IMR-90 (cell line): Measurements from ENCODE around the gene FMN2. TPM values are rescaled to one million over a fixed set of nuclear protein-coding genes. Genes with fewer than 3 reads are reported as not detected.

ENCODE experiments used
- ATAC-seq: fragments of 200-7000 bp; cut with Tn5 transposase; 2 replicates; pipeline ENCODE4 v1.9.1; 2020; ENCODE audit warnings: low read depth, mild to moderate bottlenecking, moderate library complexity
- BruUV-seq: library from RNA; stranded (reverse); fragments of 400-500 nt; replicated peaks from 2 replicates; lab custom pipeline; 2021; lab: Mats Ljungman, UMichigan
- CTCF ChIA-PET: fragments of 300-600 bp; formaldehyde crosslinking; extraction: SDS; loops from one replicate; lab custom pipeline; 2021; ENCODE audit warnings: antibody characterized with exemption; lab: Yijun Ruan, JAX
- POLR2A ChIA-PET: fragments of 300-600 bp; sonication (Branson Sonifier 250); formaldehyde crosslinking; loops from one replicate; lab custom pipeline; 2022; ENCODE audit warnings: antibody characterized with exemption; ENCODE audit not compliant: unreplicated experiment; lab: Charles Lee
- DNase-seq: peaks from one replicate; pipeline ENCODE4 v3.0.0; 2013
- H2AFZ ChIP-seq: replicated peaks from 2 replicates; pipeline ENCODE3; 2013; ENCODE audit warnings: low read length, mild to moderate bottlenecking; ENCODE audit not compliant: poor library complexity
- H2AK5ac ChIP-seq: 2 replicates; pipeline ENCODE4 v1.6.1; 2013; ENCODE audit warnings: low read depth, low read length, inconsistent platforms
- H2AK9ac ChIP-seq: replicated peaks from 2 replicates; pipeline ENCODE3; 2013; ENCODE audit warnings: mild to moderate bottlenecking, low read depth, low read length, moderate library complexity; ENCODE audit not compliant: poor library complexity
- H2BK120ac ChIP-seq: 2 replicates; pipeline ENCODE4 v1.6.1; 2013; ENCODE audit warnings: low read depth, low read length, inconsistent platforms
- H2BK15ac ChIP-seq: 3 replicates; pipeline ENCODE4 v1.6.1; 2013; ENCODE audit warnings: low read depth, low read length, inconsistent platforms
- H2BK20ac ChIP-seq: 2 replicates; pipeline ENCODE4 v1.6.1; 2013; ENCODE audit warnings: low read depth, mild to moderate bottlenecking, inconsistent platforms, low read length, moderate library complexity
- H2BK5ac ChIP-seq: 2 replicates; pipeline ENCODE4 v1.6.1; 2013; ENCODE audit warnings: mild to moderate bottlenecking, low read depth, low read length, inconsistent platforms; ENCODE audit not compliant: poor library complexity, severe bottlenecking
- H3K14ac ChIP-seq: replicated peaks from 2 replicates; pipeline ENCODE4 v1.6.1; 2013; ENCODE audit warnings: low read depth, low read length, inconsistent platforms
- H3K18ac ChIP-seq: 2 replicates; pipeline ENCODE4 v1.6.1; 2013; ENCODE audit warnings: low read depth, low read length, control low read depth
- H3K23ac ChIP-seq: 2 replicates; pipeline ENCODE4 v1.6.1; 2013; ENCODE audit warnings: low read depth, low read length, inconsistent platforms
- H3K27ac ChIP-seq: 2 replicates; pipeline ENCODE4 v1.5.1; 2013; ENCODE audit warnings: mild to moderate bottlenecking, control low read depth, low read length; ENCODE audit not compliant: insufficient read depth
- H3K27me3 ChIP-seq: 2 replicates; pipeline ENCODE4 v1.6.1; 2013; ENCODE audit warnings: low read length; ENCODE audit not compliant: control insufficient read depth, insufficient read depth
- H3K36me3 ChIP-seq: 2 replicates; pipeline ENCODE4 v1.6.1; 2013; ENCODE audit warnings: low read length, mixed read lengths; ENCODE audit not compliant: control insufficient read depth, insufficient read depth
- H3K4ac ChIP-seq: 2 replicates; pipeline ENCODE4 v1.6.1; 2013; ENCODE audit warnings: low read depth, low read length, inconsistent platforms
- H3K4me1 ChIP-seq: 2 replicates; pipeline ENCODE4 v1.6.1; 2013; ENCODE audit warnings: low read length, mixed read lengths; ENCODE audit not compliant: control insufficient read depth, insufficient read depth
- H3K4me2 ChIP-seq: 2 replicates; pipeline ENCODE4 v1.6.1; 2013; ENCODE audit warnings: low read depth, mild to moderate bottlenecking, control low read depth, low read length, moderate library complexity
- H3K4me3 ChIP-seq: 2 replicates; pipeline ENCODE4 v1.5.1; 2013; ENCODE audit warnings: low read depth, mild to moderate bottlenecking, control low read depth, low read length, moderate library complexity; ENCODE audit not compliant: insufficient read depth
- H3K56ac ChIP-seq: 2 replicates; pipeline ENCODE4 v1.6.1; 2013; ENCODE audit warnings: low read length, inconsistent platforms; ENCODE audit not compliant: insufficient read depth; ENCODE audit errors: extremely low read depth
- H3K79me1 ChIP-seq, 2 experiments: 2 replicates each; pipeline ENCODE4 v1.6.1; 2013; ENCODE audit warnings: low read length in 2 of 2, inconsistent platforms in 1 of 2, low read depth in 1 of 2
- H3K9ac ChIP-seq: 2 replicates; pipeline ENCODE4 v1.6.1; 2013; ENCODE audit warnings: low read depth, low read length, control low read depth
- H3K9me1 ChIP-seq: 2 replicates; pipeline ENCODE4 v1.6.1; 2013; ENCODE audit warnings: low read length, inconsistent platforms; ENCODE audit not compliant: insufficient read depth
- H3K9me3 ChIP-seq: 2 replicates; pipeline ENCODE4 v1.6.1; 2013; ENCODE audit warnings: low read length; ENCODE audit not compliant: control insufficient read depth, insufficient read depth
- H4K20me1 ChIP-seq: 2 replicates; pipeline ENCODE4 v1.6.1; 2013; ENCODE audit warnings: low read length, inconsistent platforms; ENCODE audit not compliant: insufficient read depth
- H4K5ac ChIP-seq: 2 replicates; pipeline ENCODE4 v1.6.1; 2013; ENCODE audit warnings: mild to moderate bottlenecking, low read depth, low read length, control low read depth
- H4K8ac ChIP-seq, 2 experiments: 2 replicates each; pipeline ENCODE4 v1.6.1; 2013; ENCODE audit warnings: low read depth in 2 of 2, low read length in 2 of 2, control low read depth in 1 of 2, inconsistent platforms in 1 of 2
- H4K91ac ChIP-seq: 2 replicates; pipeline ENCODE4 v1.6.1; 2013; ENCODE audit warnings: low read depth, low read length, inconsistent platforms; ENCODE audit not compliant: insufficient read depth
- FOS ChIP-seq: fragments of 150-350 bp; IDR thresholded peaks from 2 replicates; pipeline ENCODE4 v1.6.1; 2016; ENCODE audit warnings: low read depth, low read length
- POLR2A ChIP-seq: IDR thresholded peaks from 2 replicates; pipeline ENCODE4 v1.6.1; 2012; ENCODE audit warnings: mild to moderate bottlenecking, low read depth, low read length
- RAD21 ChIP-seq: IDR thresholded peaks from 2 replicates; pipeline ENCODE4 v1.6.1; 2012; ENCODE audit warnings: low read length, improper control_type of control experiment
- RCOR1 ChIP-seq: IDR thresholded peaks from 2 replicates; pipeline ENCODE4 v1.6.1; 2012; ENCODE audit warnings: mild to moderate bottlenecking, low read length, improper control_type of control experiment; ENCODE audit not compliant: insufficient replicate concordance
- WGBS, 2 experiments: methylation state at CpG; one replicate each; pipeline versions ENCODE4 v1.1.5 to v1.1.7; 2013; ENCODE audit warnings: missing lambda C conversion rate in 2 of 2; ENCODE audit not compliant: insufficient read length in 1 of 2; ENCODE audit errors: extremely low coverage in 2 of 2; 5-methylcytosine and 5-hydroxymethylcytosine counted together
- dilution Hi-C: fragments of 300-500 bp; cut with HindIII; formaldehyde crosslinking; loops from one replicate; pipeline ENCODE4 v1.14.3; 2018; ENCODE audit warnings: low sequenced_read_pairs; ENCODE audit not compliant: unreplicated experiment
- in situ Hi-C: fragments of 300-500 bp; cut with MboI; formaldehyde crosslinking; loops from 3 replicates; pipeline ENCODE4 v1.14.3; 2019; ENCODE audit warnings: low sequenced_read_pairs, inconsistent platforms, mixed read lengths
- intact Hi-C: fragments of 100-400 bp; cut with micrococcal nuclease; formaldehyde crosslinking; loops from 2 replicates; pipeline ENCODE4 v1.10.0; 2022
- polyA plus RNA-seq, 3 experiments: library from polyadenylated mRNA; depleted of rRNA; stranded (reverse); fragments of >200 nt; gene quantifications; 2 replicates each; pipeline ENCODE4 v1.2.3, GENCODE V29; 2012; ENCODE audit warnings: low replicate concordance in 1 of 3
- total RNA-seq: library from RNA; depleted of rRNA; stranded (reverse); fragments of >200 nt; gene quantifications from 2 replicates; pipeline ENCODE4 v1.2.3, GENCODE V29; 2012

FMN2 gene
- total and polyA plus RNA-seq, 2 of the 4 experiments (the other 2 are of a cell fraction) = 29.0 to 35.8 TPM

GRCh38 chr1:240516069-240516468, 424.4 kb downstream of the FMN2 start:
- Histone ChIP-seq H3K9me1 (peaks cover 2% of the 10 kb centered on the region; the same call in 1 of the 2 replicates), H4K8ac (peak overlapping the region in 1 of 2 experiments; percentile 46; a peak in 1 of 4 replicates), H3K4ac (no peak overlapping the region), H2BK15ac (no peak overlapping the region), H2BK120ac (no peak overlapping the region), H3K14ac (0 out of 2 replicates have a peak overlapping the region, but pooled peaks have one; percentile 59), H2AK9ac (no peak overlapping the region), H3K27ac (no peak overlapping the region), H3K36me3 (no peaks in the 10 kb centered on the region), H3K79me1 (peaks cover 2 to 5% of the 10 kb centered on the region in 2 experiments; a peak in 2 of 4 replicates), H3K56ac (no peak overlapping the region), H3K4me2 (no peak overlapping the region), H2BK20ac (peak overlapping the region; percentile 58; the same call in 1 of the 2 replicates), H4K91ac (no peak overlapping the region; the same call in 1 of the 2 replicates), H3K9ac (no peak overlapping the region), H3K4me3 (no peak overlapping the region), H3K9me3 (no peaks in the 10 kb centered on the region), H2AFZ (no peak overlapping the region), H3K23ac (no peak overlapping the region), H3K27me3 (no peaks in the 10 kb centered on the region), H3K4me1 (no peaks in the 10 kb centered on the region; the same call in 1 of the 2 replicates), H2AK5ac (no peak overlapping the region), H3K18ac (no peak overlapping the region), H4K5ac (no peak overlapping the region), H4K20me1 (no peaks in the 10 kb centered on the region), H2BK5ac (no peak overlapping the region)
- in situ Hi-C loops = no loop called here
- intact Hi-C loops = no loop called here
- WGBS, 2 experiments = no CpG with 5 or more reads among the region's 2 CpGs
- ATAC-seq (no peak), DNase-seq (no peak)
- ChIA-PET POLR2A (no interaction called here), CTCF (interaction anchor here (1.0 kb wide), 1 partner anchor 25 kb away, joined by 3 read pairs; no protein-coding TSS in a partner anchor)
- dilution Hi-C loops = no loop called here
- no peak for TF ChIP-seq POLR2A
- no peak for TF ChIP-seq FOS
- TF ChIP-seq RCOR1 = no peak
- TF ChIP-seq RAD21 = no peak
- no TSS peak for BruUV-seq
